K562 (cell line): ENCODE data around the gene CAPZA1. TPM values are rescaled to one million over a fixed set of nuclear protein-coding genes. Genes with fewer than 3 reads are reported as not detected.
A peak's percentile ranks its signal among the peaks of the same experiment; 100 is the strongest.

ENCODE experiments used
- C11orf30 ChIP-seq: fragments of 450-650 bp; IDR thresholded peaks from 2 replicates; pipeline ENCODE4 v1.6.1; 2016; ENCODE audit warnings: low read depth, mild to moderate bottlenecking
- HCFC1 ChIP-seq: IDR thresholded peaks from 2 replicates; pipeline ENCODE4 v1.6.1; 2012; ENCODE audit warnings: low read depth, low read length, improper control_type of control experiment
- MAZ ChIP-seq, 2 experiments: fragments of 450-650 bp in 1 of 2; sonication (generic) in 1 of 2; formaldehyde crosslinking; IDR thresholded peaks in 1 of 2; conservative IDR thresholded peaks in 1 of 2; 2 replicates each; pipeline versions ENCODE4 v1.4.0 to v1.5.0; 2020; ENCODE audit warnings: mild to moderate bottlenecking in 1 of 2, missing genetic modification reagents in 1 of 2
- MCM5 ChIP-seq: fragments of 450-650 bp; IDR thresholded peaks from 2 replicates; pipeline ENCODE4 v1.6.1; 2016; ENCODE audit warnings: low read depth
- MECOM ChIP-seq: fragments of 250-450 bp; sonication (Bioruptor Pico); IDR thresholded peaks from 2 replicates; pipeline ENCODE4 v1.8.0; 2022; ENCODE audit warnings: inconsistent platforms
- MTA3 ChIP-seq: fragments of 450-650 bp; formaldehyde crosslinking; IDR thresholded peaks from 2 replicates; pipeline ENCODE4 v1.6.1; 2017; ENCODE audit warnings: mild to moderate bottlenecking, borderline replicate concordance
- MTF1 ChIP-seq: fragments of 250-450 bp; sonication (Bioruptor Pico); IDR thresholded peaks from 2 replicates; pipeline ENCODE4 v1.9.0; 2021; ENCODE audit warnings: moderate library complexity, mild to moderate bottlenecking, inconsistent platforms, borderline replicate concordance
- NR1H2 ChIP-seq: sonication (generic); formaldehyde crosslinking; IDR thresholded peaks from 2 replicates; pipeline ENCODE4 v1.4.0; 2020; ENCODE audit warnings: mild to moderate bottlenecking, missing genetic modification reagents
- NR2C2 ChIP-seq, 2 experiments: fragments of 200-800 bp in 1 of 2; sonication (Bioruptor generic) in 1 of 2; sonication (generic) in 1 of 2; formaldehyde crosslinking in 1 of 2; IDR thresholded peaks; 2 replicates each; pipeline versions ENCODE4 v1.6.1 to v1.8.0; 2016 to 2022; ENCODE audit warnings: mild to moderate bottlenecking in 1 of 2, missing compliant biosample characterization in 1 of 2, missing genetic modification characterization in 1 of 2, missing genetic modification reagents in 1 of 2
- RBM39 ChIP-seq: fragments of 200-400 bp; formaldehyde crosslinking; optimal IDR thresholded peaks from 2 replicates; pipeline ENCODE3; 2018; ENCODE audit warnings: low read depth, low read length
- SOX6 ChIP-seq: fragments of 450-650 bp; IDR thresholded peaks from 2 replicates; pipeline ENCODE4 v1.6.1; 2014; ENCODE audit warnings: mild to moderate bottlenecking
- TFE3 ChIP-seq: fragments of 450-650 bp; formaldehyde crosslinking; IDR thresholded peaks from 2 replicates; pipeline ENCODE4 v1.4.0; 2020; ENCODE audit warnings: mild to moderate bottlenecking, mixed read lengths
- ZBED1 ChIP-seq: IDR thresholded peaks from 2 replicates; pipeline ENCODE4 v1.6.1; 2014
- ZBTB1 ChIP-seq: sonication (generic); formaldehyde crosslinking; IDR thresholded peaks from 2 replicates; pipeline ENCODE4 v1.8.1; 2023; ENCODE audit warnings: missing genetic modification reagents, low read depth, mild to moderate bottlenecking, borderline replicate concordance
- ZFP30 ChIP-seq: fragments of 250-450 bp; sonication (Bioruptor Pico); IDR thresholded peaks from 2 replicates; pipeline ENCODE4 v1.8.0; 2022; ENCODE audit warnings: moderate library complexity, mild to moderate bottlenecking, inconsistent platforms, borderline replicate concordance
- ZNF197 ChIP-seq: fragments of 200-800 bp; sonication (Bioruptor generic); IDR thresholded peaks from 2 replicates; pipeline ENCODE4 v1.6.1; 2016; ENCODE audit warnings: low read depth, missing genetic modification characterization, missing compliant biosample characterization
- ZNF212 ChIP-seq: fragments of 450-650 bp; formaldehyde crosslinking; IDR thresholded peaks from 2 replicates; pipeline ENCODE4 v1.4.0; 2020; ENCODE audit warnings: mild to moderate bottlenecking
- ZNF431 ChIP-seq: sonication (generic); formaldehyde crosslinking; IDR thresholded peaks from 2 replicates; pipeline ENCODE4 v1.8.0; 2022; ENCODE audit warnings: mild to moderate bottlenecking, missing genetic modification reagents
- ZNF766 ChIP-seq: fragments of 200-800 bp; sonication (Bioruptor generic); conservative IDR thresholded peaks from 2 replicates; pipeline ENCODE4 v1.6.1; 2016; ENCODE audit warnings: missing genetic modification characterization, missing compliant biosample characterization
- polyA plus RNA-seq, 8 experiments: library from polyadenylated mRNA; depleted of rRNA in 4 of 8; stranded (reverse) in 5 of 8; unstranded in 3 of 8; fragments of >200 nt; fragmentation: Nextera tagmentation in 2 of 8; fragmentation: Illumina TruSeq in 1 of 8; extraction: Ambion mirVana in 2 of 8; extraction: Trizol in 1 of 8; gene quantifications; 2 replicates each; pipeline versions ENCODE4 v1.2.1 to v1.2.3, GENCODE V29; 2011 to 2014; ENCODE audit warnings: inconsistent platforms in 1 of 8, missing spikeins in 1 of 8
- total RNA-seq, 7 experiments: library from RNA; depleted of rRNA in 6 of 7; stranded (reverse); fragments of >200 nt in 6 of 7; fragmentation: Illumina TruSeq in 2 of 7; extraction: Trizol in 2 of 7; gene quantifications; 2 replicates each; pipeline versions ENCODE4 v1.2.1 to v1.2.3, GENCODE V29; 2011 to 2021; ENCODE audit warnings: low replicate concordance in 1 of 7
- TF ChIP-seq, protein P1 (sequence below): sonication (generic); formaldehyde crosslinking; IDR thresholded peaks from 2 replicates; pipeline ENCODE4 v1.8.0; 2023; ENCODE audit warnings: mild to moderate bottlenecking, missing genetic modification reagents
- TF ChIP-seq, protein P2 (sequence below), 2 experiments: IDR thresholded peaks; 2 replicates each; pipeline ENCODE4 v1.6.1; 2011; ENCODE audit warnings: borderline replicate concordance in 1 of 2, control low read depth in 1 of 2, low read depth in 1 of 2, low read length in 1 of 2, mild to moderate bottlenecking in 1 of 2, mixed read lengths in 1 of 2, moderate library complexity in 1 of 2; ENCODE audit not compliant: insufficient read depth in 1 of 2, insufficient read length in 1 of 2, poor library complexity in 1 of 2, severe bottlenecking in 1 of 2; ENCODE audit errors: extremely low read depth in 1 of 2
- TF ChIP-seq, protein P3 (sequence below): fragments of 250-450 bp; sonication (Bioruptor Pico); IDR thresholded peaks from 2 replicates; pipeline ENCODE4 v1.4.0; 2020; ENCODE audit warnings: borderline replicate concordance

CAPZA1 gene
- total and polyA plus RNA-seq, 9 of the 15 experiments (the other 6 are each of a cell fraction or from before 2014, with no cell fraction given) = 237 to 1,020 (median 306) TPM

- TF ChIP-seq, protein P1, sequence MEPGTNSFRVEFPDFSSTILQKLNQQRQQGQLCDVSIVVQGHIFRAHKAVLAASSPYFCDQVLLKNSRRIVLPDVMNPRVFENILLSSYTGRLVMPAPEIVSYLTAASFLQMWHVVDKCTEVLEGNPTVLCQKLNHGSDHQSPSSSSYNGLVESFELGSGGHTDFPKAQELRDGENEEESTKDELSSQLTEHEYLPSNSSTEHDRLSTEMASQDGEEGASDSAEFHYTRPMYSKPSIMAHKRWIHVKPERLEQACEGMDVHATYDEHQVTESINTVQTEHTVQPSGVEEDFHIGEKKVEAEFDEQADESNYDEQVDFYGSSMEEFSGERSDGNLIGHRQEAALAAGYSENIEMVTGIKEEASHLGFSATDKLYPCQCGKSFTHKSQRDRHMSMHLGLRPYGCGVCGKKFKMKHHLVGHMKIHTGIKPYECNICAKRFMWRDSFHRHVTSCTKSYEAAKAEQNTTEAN = no peak
- TF ChIP-seq, protein P2, sequence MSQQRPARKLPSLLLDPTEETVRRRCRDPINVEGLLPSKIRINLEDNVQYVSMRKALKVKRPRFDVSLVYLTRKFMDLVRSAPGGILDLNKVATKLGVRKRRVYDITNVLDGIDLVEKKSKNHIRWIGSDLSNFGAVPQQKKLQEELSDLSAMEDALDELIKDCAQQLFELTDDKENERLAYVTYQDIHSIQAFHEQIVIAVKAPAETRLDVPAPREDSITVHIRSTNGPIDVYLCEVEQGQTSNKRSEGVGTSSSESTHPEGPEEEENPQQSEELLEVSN (IDR thresholded peaks at IDR 0.05; ENCODE audit: borderline replicate concordance in 1 of 2, extremely low read depth in 1 of 2, insufficient read depth in 1 of 2, insufficient read length in 1 of 2, low read depth in 1 of 2, low read length in 1 of 2, poor library complexity in 1 of 2, severe bottlenecking in 1 of 2) = peak; percentile 88 to 92
- TF ChIP-seq HCFC1 = peak; percentile 68
- TF ChIP-seq RBM39 = no peak
- peak; percentile 98; the same call in 1 of the 2 replicates for TF ChIP-seq ZBED1
- peak; percentile 95 for TF ChIP-seq MTA3
- TF ChIP-seq ZFP30 (CRISPR knock-in tag) = no peak
- TF ChIP-seq MCM5 = no peak
- TF ChIP-seq ZNF212 (CRISPR knock-in tag) = no peak
- TF ChIP-seq C11orf30 = peak; percentile 86
- no peak for TF ChIP-seq ZNF431
- peak; percentile 70; the same call in 1 of the 2 replicates for TF ChIP-seq ZNF766 (CRISPR knock-in tag)
- no peak for TF ChIP-seq MTF1 (CRISPR knock-in tag)
- no peak for TF ChIP-seq ZBTB1 (CRISPR knock-in tag)
- TF ChIP-seq, protein P3, sequence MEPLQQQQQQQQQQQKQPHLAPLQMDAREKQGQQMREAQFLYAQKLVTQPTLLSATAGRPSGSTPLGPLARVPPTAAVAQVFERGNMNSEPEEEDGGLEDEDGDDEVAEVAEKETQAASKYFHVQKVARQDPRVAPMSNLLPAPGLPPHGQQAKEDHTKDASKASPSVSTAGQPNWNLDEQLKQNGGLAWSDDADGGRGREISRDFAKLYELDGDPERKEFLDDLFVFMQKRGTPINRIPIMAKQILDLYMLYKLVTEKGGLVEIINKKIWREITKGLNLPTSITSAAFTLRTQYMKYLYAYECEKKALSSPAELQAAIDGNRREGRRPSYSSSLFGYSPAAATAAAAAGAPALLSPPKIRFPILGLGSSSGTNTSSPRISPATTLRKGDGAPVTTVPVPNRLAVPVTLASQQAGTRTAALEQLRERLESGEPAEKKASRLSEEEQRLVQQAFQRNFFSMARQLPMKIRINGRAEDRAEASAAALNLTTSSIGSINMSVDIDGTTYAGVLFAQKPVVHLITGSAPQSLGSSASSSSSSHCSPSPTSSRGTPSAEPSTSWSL = no peak
- peak; percentile 67; the same call in 1 of the 2 replicates for TF ChIP-seq NR2C2 (CRISPR knock-in tag; IDR thresholded peaks at IDR 0.05)
- peak; percentile 90 for TF ChIP-seq NR2C2 (tag; IDR thresholded peaks at IDR 0.05)
- TF ChIP-seq MAZ (CRISPR knock-in tag; conservative IDR thresholded peaks at IDR 0.05 in 1 of 2, IDR thresholded peaks at IDR 0.05 in 1 of 2) = peak; percentile 70 to 76
- TF ChIP-seq SOX6 = peak; percentile 53
- 0 out of 2 replicates have a peak, but pooled peaks have one; percentile 66 for TF ChIP-seq ZNF197 (CRISPR knock-in tag)
- TF ChIP-seq TFE3 (CRISPR knock-in tag) = no peak
- TF ChIP-seq MECOM = no peak
- TF ChIP-seq NR1H2 = peak; percentile 93; the same call in 1 of the 2 replicates
These were observed at the start of gene CAPZA1 (continued) for GRCh38 chr1:112619518-112620376.
